GM23338 (cell line): ENCODE data around the gene LRRTM1.

Experiments
- CREB1 ChIP-seq: fragments of 250-450 bp; sonication (Bioruptor Pico); IDR thresholded peaks from 2 replicates; pipeline ENCODE4 v1.5.0; 2020; ENCODE audit warnings: low read depth, mild to moderate bottlenecking, moderate library complexity
- EZH2 ChIP-seq: fragments of 200-600 bp; sonication (generic); IDR thresholded peaks from one replicate; pipeline ENCODE4 v1.8.0; 2017; ENCODE audit warnings: antibody characterized with exemption, mild to moderate bottlenecking, low read depth; ENCODE audit not compliant: unreplicated experiment
- EZH2phosphoT487 ChIP-seq: fragments of 200-600 bp; sonication (generic); IDR thresholded peaks from one replicate; pipeline ENCODE4 v1.8.1; 2018; ENCODE audit warnings: antibody characterized with exemption; ENCODE audit not compliant: unreplicated experiment
- JUNB ChIP-seq: IDR thresholded peaks from one replicate; pipeline ENCODE4 v1.6.1; 2016; ENCODE audit warnings: antibody characterized with exemption; ENCODE audit not compliant: unreplicated experiment
- POLR2AphosphoS5 ChIP-seq: IDR thresholded peaks from 2 replicates; pipeline ENCODE4 v1.6.1; 2016; ENCODE audit warnings: antibody characterized with exemption, low read depth
- STAT1 ChIP-seq: IDR thresholded peaks from one replicate; pipeline ENCODE4 v1.6.1; 2016; ENCODE audit warnings: antibody characterized with exemption; ENCODE audit not compliant: unreplicated experiment
- ZNF114 ChIP-seq: fragments of 250-450 bp; sonication (Bioruptor Pico); IDR thresholded peaks from 2 replicates; pipeline ENCODE4 v1.5.0; 2020; ENCODE audit warnings: mild to moderate bottlenecking, moderate library complexity
- ZNF331 ChIP-seq: fragments of 250-450 bp; sonication (Bioruptor Pico); IDR thresholded peaks from 2 replicates; pipeline ENCODE4 v1.5.0; 2020; ENCODE audit warnings: low read depth, mild to moderate bottlenecking, moderate library complexity
- TF ChIP-seq, protein P1 (sequence below), 2 experiments: fragments of 200-600 bp in 1 of 2; sonication (generic) in 1 of 2; conservative IDR thresholded peaks; 2 replicates each; pipeline versions ENCODE4 v1.5.1 to v1.6.1; 2016 to 2017; ENCODE audit warnings: antibody characterized with exemption in 2 of 2, low read depth in 2 of 2, mild to moderate bottlenecking in 2 of 2, moderate library complexity in 1 of 2
- TF ChIP-seq, protein P2 (sequence below): IDR thresholded peaks from one replicate; pipeline ENCODE4 v1.6.1; 2018; ENCODE audit warnings: antibody characterized with exemption; ENCODE audit not compliant: unreplicated experiment

DNA sequence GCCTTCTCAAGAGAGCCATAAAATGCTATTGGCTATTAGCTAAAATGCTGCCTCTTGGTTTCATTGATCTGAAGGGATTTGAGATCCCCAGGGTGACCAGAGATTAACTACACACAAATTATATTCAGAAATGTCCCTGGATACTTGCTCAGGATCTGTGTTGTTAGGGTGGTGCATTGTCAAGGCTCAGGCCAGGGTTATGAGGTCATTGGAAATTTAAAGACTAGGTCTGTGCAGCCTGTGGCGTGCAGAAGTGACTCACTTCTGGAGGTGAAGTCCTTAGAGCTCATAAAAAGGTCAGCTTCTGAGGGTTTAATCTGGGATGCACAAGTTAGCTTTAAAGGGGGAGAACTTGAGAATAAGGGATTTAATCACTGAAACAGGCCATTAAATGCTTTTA lies 23.5 kb downstream of the LRRTM1 start:
- no peak for TF ChIP-seq POLR2AphosphoS5
- TF ChIP-seq, protein P1, sequence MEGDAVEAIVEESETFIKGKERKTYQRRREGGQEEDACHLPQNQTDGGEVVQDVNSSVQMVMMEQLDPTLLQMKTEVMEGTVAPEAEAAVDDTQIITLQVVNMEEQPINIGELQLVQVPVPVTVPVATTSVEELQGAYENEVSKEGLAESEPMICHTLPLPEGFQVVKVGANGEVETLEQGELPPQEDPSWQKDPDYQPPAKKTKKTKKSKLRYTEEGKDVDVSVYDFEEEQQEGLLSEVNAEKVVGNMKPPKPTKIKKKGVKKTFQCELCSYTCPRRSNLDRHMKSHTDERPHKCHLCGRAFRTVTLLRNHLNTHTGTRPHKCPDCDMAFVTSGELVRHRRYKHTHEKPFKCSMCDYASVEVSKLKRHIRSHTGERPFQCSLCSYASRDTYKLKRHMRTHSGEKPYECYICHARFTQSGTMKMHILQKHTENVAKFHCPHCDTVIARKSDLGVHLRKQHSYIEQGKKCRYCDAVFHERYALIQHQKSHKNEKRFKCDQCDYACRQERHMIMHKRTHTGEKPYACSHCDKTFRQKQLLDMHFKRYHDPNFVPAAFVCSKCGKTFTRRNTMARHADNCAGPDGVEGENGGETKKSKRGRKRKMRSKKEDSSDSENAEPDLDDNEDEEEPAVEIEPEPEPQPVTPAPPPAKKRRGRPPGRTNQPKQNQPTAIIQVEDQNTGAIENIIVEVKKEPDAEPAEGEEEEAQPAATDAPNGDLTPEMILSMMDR (conservative IDR thresholded peaks at IDR 0.05; ENCODE audit: low read depth in 2 of 2), result no peak
- no peak for TF ChIP-seq EZH2
- TF ChIP-seq ZNF331 (CRISPR knock-in tag), result no peak
- no peak for TF ChIP-seq EZH2phosphoT487
- TF ChIP-seq, protein P2, sequence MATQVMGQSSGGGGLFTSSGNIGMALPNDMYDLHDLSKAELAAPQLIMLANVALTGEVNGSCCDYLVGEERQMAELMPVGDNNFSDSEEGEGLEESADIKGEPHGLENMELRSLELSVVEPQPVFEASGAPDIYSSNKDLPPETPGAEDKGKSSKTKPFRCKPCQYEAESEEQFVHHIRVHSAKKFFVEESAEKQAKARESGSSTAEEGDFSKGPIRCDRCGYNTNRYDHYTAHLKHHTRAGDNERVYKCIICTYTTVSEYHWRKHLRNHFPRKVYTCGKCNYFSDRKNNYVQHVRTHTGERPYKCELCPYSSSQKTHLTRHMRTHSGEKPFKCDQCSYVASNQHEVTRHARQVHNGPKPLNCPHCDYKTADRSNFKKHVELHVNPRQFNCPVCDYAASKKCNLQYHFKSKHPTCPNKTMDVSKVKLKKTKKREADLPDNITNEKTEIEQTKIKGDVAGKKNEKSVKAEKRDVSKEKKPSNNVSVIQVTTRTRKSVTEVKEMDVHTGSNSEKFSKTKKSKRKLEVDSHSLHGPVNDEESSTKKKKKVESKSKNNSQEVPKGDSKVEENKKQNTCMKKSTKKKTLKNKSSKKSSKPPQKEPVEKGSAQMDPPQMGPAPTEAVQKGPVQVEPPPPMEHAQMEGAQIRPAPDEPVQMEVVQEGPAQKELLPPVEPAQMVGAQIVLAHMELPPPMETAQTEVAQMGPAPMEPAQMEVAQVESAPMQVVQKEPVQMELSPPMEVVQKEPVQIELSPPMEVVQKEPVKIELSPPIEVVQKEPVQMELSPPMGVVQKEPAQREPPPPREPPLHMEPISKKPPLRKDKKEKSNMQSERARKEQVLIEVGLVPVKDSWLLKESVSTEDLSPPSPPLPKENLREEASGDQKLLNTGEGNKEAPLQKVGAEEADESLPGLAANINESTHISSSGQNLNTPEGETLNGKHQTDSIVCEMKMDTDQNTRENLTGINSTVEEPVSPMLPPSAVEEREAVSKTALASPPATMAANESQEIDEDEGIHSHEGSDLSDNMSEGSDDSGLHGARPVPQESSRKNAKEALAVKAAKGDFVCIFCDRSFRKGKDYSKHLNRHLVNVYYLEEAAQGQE, result no peak
- TF ChIP-seq STAT1, result no peak
- no peak for TF ChIP-seq JUNB
- TF ChIP-seq ZNF114 (CRISPR knock-in tag), result no peak
- TF ChIP-seq CREB1, result no peak
